Cortex of kidney (tissue), 1 donor: ENCODE measurements around the gene WWOX.

Experiments used
- DNase-seq: peaks from one replicate; lab custom pipeline; 2025; lab: John Stamatoyannopoulos, UW

WWOX gene

GRCh38 chr16:78903843-78904242 lies 804.4 kb downstream of the WWOX start:
- no peak for DNase-seq

- DNase-seq = no peak
Measured at GRCh38 chr16:78906135-78906534, 806.7 kb downstream of the WWOX start.

GRCh38 chr16:78909226-78909625 lies 809.8 kb downstream of the WWOX start:
- DNase-seq = no peak

GRCh38 chr16:78915811-78916345 lies 816.4 kb downstream of the WWOX start:
- DNase-seq = no peak

- no peak for DNase-seq
Measured at GRCh38 chr16:78916928-78917545, 817.6 kb downstream of the WWOX start.

GRCh38 chr16:78918805-78919305 lies 819.4 kb downstream of the WWOX start:
- no peak for DNase-seq

GRCh38 chr16:78919852-78920251 lies 820.4 kb downstream of the WWOX start:
- no peak for DNase-seq

- DNase-seq = no peak
Measured at GRCh38 chr16:78920621-78921020, 821.2 kb downstream of the WWOX start.

GRCh38 chr16:78925083-78925767 lies 825.8 kb downstream of the WWOX start:
- no peak for DNase-seq

GRCh38 chr16:78926723-78927210 lies 827.3 kb downstream of the WWOX start:
- no peak for DNase-seq

GRCh38 chr16:78927766-78928165 lies 828.3 kb downstream of the WWOX start:
- no peak for DNase-seq

- DNase-seq = no peak
Measured at GRCh38 chr16:78929841-78930240, 830.4 kb downstream of the WWOX start.

GRCh38 chr16:78930561-78930960 lies 831.1 kb downstream of the WWOX start:
- no peak for DNase-seq

GRCh38 chr16:78931267-78931666 lies 831.8 kb downstream of the WWOX start:
- no peak for DNase-seq

- no peak for DNase-seq
Measured at GRCh38 chr16:78931678-78932077, 832.2 kb downstream of the WWOX start.

GRCh38 chr16:78932355-78932943 lies 833.0 kb downstream of the WWOX start:
- DNase-seq = no peak

- DNase-seq = no peak
Measured at GRCh38 chr16:78936060-78936459, 836.6 kb downstream of the WWOX start.

GRCh38 chr16:78939597-78939996 lies 840.1 kb downstream of the WWOX start:
- DNase-seq = no peak

- DNase-seq = no peak
Measured at GRCh38 chr16:78942625-78943245, 843.3 kb downstream of the WWOX start.

GRCh38 chr16:78945336-78945735 lies 845.9 kb downstream of the WWOX start:
- no peak for DNase-seq

GRCh38 chr16:78946556-78946955 lies 847.1 kb downstream of the WWOX start:
- DNase-seq = no peak

GRCh38 chr16:78950768-78951167 lies 851.3 kb downstream of the WWOX start:
- no peak for DNase-seq
